GM20431 (cell line): ENCODE results near the gene CD40.

Experiments
- in situ Hi-C: fragments of 300-500 bp; cut with MseI, MboI; formaldehyde crosslinking; loops from one replicate; pipeline ENCODE4 v1.15.0; 2020; ENCODE audit warnings: low sequenced_read_pairs; ENCODE audit not compliant: unreplicated experiment

Gene CD40

DNA sequence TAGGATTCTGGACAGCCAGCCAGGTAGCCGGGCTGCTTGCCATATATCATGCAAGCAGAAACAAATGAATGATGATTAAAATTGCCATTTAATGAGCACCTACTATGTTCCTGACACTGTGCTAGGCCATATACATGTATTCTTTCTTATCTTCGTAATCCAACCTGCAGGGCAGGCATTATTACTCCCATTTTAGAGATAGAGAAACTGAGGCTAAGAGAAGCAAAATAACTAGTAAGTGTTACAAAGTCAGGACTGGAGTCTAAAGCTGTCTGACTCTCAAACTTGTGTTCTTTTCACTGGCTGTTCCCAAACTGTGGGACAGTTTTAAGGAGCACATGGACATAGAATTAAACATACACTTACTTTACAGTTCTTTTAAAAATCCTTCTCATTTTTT lies 2.0 kb downstream of the CD40 start:
- in situ Hi-C loops = no loop called here

DNA sequence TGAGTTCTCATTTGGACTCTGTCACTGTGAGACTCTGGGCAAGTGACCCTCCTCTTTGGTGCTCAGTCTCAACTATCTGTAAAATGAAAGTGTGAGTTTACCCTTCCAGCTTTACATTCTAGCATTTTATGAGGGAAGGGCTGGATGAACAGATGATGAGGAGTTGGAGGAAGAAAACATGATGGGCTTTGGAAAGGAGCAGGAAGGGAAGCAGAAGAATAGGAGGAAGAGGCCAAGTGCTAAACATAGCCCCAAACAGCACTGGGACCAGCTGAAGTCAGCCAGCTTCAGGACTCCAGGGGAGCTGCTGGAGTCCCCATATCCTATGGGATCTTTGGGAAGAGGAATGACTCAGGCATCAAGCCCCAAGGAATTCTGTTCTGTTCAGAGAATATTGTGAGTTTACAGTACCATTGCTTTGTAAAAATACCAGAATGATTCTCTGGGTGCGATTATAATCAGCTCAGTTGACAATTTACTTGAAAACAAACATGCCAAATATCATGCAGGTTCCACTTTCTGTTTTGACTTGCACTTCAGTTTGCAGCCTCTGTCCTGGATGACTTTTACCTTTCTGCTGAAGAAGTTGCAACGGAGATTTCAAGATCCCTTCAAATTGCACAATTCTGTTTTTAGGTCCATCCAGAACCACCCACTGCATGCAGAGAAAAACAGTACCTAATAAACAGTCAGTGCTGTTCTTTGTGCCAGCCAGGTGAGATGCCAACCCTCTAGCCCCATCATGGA lies 3.2 kb downstream of the CD40 start:
- in situ Hi-C loops = no loop called here

DNA sequence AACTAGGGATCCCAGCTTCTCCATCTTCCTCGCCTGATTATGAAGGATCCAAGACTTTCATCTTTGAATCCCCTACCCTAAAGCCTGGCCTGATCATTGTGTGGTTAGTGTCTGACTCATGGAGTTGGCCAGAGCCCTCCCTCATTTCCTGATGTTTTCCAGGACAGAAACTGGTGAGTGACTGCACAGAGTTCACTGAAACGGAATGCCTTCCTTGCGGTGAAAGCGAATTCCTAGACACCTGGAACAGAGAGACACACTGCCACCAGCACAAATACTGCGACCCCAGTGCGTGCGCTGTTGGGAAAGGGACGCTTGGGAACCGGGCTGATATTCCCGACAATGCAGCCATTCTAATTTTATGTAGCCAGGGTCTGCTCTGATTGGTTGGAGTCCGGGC lies 4.0 kb downstream of the CD40 start:
- in situ Hi-C loops = no loop called here

DNA sequence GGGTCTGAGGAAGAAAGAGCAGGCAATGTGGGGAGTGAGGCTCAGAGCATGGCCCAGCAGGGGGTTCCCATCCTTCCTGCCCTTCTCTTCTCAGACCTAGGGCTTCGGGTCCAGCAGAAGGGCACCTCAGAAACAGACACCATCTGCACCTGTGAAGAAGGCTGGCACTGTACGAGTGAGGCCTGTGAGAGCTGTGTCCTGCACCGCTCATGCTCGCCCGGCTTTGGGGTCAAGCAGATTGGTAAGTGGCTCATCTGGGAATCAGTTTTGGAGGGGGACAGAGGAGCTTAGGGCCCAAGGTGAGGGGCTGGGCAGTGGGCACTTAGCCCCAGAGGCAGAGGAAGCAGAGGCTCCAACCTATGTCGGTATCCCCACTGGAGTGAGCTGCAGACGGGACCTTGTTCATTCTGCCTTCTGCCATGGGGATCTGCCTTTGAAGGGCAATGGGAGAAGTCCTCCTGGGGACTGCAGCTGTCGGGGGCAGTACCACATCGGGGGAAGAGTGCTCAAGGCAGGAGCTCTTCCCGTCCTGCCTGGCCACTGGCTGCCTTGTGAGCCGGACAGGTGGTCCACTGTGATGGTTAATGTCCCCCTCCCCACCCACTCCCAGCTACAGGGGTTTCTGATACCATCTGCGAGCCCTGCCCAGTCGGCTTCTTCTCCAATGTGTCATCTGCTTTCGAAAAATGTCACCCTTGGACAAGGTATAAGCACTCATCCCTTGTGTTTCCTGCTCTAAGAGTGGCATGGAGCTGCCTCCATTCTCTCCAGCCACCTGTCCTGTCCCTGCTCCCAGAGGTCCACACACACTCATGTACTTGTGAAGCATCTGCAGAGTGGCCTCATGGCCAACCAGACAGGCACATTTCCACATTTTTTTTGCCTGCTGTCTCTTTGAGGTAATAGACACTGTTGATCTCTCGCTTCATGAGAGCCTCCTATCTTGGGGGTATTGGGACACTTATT lies 4.7 kb downstream of the CD40 start:
- in situ Hi-C loops = no loop called here

DNA sequence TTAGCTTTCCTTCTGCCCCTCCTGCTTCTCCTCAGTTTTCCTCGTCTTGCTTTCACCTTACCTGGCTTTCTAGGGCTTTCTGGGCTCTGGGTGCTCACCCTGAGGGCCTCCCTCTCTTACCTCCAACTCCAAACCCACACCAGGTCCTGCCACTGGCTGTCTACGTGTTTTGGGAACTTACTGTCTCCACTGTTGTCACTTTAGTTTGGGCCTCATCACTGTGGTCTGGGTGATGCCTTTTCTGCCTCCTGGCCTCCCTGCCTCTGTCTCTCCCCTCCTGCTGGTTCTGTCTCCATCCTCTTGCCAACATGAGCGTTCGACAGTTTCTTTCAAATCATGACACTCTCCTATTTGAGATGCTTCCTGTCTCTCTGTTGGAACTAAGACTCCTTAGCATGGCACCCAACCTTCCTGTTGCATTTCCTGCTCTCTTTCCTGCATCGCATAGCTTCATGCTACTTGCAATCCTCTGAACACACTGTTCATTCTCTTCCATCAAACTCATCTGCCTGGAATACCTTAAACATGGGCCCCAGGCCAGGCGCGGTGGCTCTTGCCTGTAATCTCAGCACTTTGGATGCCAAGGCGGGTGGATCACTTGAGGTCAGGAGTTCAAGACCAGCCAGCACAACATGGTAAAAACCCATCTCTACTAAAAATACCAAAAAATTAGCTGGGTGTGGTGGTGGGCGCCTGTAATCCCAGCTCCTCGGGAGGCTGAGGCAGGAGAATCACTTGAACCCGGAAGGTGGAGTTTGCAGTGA lies 5.5 kb downstream of the CD40 start:
- in situ Hi-C loops = no loop called here

DNA sequence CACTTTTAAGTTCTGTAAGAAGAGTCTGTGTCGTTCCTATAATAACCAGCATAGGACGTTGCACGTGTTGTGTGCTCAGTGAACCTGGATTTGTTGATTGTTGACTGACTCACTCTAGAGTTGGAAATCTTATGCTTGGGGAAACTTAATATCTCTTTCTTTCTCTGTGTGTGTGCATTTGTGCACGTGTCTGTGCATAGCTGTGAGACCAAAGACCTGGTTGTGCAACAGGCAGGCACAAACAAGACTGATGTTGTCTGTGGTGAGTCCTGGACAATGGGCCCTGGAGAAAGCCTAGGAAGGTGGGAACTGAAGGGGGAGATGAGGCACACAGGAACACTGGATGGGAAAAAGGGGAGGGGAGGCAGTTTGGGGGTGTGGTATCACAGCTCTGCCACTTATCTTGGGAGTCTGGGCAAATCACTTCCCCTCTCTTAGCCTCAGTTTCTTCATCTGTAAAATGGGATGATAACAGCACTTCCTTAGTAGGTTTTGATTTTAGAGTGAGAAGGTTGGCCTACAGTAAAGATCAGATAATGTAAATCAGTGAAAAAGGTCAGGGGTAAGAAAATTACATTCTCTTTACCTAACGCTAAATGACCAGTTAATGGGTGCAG lies 8.4 kb downstream of the CD40 start:
- in situ Hi-C loops = no loop called here

DNA sequence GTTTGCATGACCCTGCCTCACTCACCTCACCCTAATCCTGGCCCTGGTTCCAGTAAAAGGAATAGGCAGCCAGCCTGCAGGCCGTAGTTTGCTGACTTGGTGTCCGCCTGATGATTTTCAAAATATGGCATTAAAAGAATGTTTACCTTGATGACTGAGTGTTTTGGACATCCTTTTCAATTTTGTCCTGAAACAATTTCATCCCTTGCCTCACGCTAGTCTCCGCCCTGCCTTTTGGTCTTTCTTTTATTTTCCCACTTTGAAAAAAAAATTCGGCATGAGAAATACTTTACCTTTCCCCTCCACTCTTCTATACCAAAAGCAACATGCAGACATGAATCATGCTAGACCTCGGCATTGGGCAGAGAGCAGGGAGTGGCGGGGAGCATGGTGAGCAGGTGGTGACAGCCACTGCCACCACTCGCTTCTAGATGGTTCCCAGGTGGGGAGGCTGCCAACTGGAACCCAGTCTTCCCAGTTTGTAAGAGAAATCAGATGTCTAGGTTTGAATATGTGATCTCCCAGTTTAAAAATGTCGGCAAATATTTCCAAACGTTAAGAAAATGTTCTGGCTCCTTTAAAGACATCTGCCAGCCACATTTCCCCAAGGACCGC lies 9.4 kb downstream of the CD40 start:
- in situ Hi-C loops = no loop called here

DNA sequence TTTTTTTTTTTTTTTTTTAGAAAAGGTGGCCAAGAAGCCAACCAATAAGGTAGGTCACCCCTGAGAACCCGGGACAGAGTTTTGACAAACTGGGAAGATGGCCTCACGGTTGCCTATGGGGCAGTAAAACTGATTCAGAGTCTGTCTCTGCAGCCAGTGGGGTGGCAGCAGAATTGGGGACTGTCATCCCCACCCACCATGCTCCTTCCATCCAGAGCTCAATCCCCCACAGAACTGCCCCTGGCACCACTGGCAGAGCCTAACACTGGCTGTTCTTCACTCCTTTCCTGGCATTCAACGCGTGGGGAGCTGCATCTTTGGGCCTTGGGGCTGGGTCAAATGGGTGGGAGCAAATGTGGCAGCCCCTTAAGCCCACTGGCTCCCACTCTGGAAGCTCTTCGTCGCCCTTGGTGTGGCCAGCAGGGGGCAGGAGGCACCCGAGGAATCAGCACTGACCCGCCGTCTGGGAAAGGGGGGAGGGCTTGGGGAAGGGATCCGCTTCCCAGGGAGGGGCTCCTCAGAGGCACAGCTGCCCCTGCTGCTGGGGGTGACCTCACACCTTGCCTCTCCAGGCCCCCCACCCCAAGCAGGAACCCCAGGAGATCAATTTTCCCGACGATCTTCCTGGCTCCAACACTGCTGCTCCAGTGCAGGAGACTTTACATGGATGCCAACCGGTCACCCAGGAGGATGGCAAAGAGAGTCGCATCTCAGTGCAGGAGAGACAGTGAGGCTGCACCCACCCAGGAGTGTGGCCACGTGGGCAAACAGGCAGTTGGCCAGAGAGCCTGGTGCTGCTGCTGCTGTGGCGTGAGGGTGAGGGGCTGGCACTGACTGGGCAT lies 10.4 kb downstream of the CD40 start:
- in situ Hi-C loops = no loop called here

DNA sequence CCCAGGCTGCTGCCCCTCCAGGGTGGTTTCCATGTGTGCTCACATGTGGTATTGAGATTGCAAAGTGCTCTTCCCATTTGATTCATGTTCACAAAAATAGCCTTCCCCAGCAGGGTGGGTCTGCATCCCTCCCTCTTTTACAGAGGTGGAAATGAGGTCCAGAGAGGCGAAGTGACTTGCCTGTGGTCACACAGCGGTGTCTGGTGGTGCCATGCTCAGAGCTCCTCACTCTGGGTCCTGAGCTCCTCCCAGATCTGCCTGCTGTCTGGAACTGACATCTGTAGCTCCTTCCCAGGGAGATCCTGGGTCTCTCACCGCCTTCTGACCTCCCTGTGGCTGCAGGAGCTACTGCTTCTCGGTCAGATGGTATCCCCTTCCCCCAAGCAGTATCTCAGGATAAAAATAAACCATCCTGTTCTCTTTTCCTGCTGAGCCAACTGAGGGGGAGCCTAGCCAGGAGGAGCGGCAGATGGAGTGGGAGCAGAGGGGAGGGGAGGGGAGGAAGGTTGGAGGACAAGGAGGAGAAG lies 11.9 kb downstream of the CD40 start:
- in situ Hi-C loops = no loop called here

DNA sequence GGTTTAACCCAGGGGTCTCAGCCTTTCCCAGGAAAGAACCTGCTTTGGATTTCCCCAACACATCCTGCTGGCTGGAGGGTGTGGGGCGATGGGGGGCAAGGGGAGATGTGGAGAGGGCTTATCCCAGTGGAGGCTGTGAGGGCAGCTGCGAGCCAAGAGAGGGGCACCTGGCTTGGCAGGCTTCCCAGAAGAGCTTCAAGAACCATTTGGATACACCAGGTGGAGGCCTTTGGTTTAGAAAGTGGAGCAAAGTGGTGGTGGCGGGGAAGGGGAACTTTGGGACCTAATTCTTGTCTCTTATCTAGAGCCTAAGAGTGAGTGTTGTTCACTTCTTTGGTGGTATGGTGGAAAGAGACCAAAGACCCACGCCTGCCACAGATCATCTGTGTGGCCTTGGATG lies 12.4 kb downstream of the CD40 start:
- in situ Hi-C loops = no loop called here

DNA sequence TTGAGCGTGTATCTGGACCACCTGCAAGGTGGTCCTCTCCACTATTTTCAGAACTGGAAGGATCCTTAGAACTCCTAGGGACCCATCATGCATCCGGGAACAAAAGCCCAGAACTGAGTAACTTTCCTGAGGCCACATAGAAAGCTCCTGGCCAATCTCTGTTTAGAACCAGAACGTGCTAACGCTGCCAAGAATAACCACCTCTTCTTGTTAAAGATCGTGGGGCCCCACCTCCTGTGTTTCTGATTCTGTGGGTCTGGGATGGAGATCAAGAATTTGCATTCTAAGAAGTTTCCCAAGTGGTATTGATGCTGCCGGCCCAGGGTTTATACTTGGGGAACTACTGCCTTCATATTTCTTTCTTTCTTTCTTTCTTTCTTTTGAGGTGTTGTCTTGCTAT lies 13.3 kb downstream of the CD40 start:
- in situ Hi-C loops = no loop called here

DNA sequence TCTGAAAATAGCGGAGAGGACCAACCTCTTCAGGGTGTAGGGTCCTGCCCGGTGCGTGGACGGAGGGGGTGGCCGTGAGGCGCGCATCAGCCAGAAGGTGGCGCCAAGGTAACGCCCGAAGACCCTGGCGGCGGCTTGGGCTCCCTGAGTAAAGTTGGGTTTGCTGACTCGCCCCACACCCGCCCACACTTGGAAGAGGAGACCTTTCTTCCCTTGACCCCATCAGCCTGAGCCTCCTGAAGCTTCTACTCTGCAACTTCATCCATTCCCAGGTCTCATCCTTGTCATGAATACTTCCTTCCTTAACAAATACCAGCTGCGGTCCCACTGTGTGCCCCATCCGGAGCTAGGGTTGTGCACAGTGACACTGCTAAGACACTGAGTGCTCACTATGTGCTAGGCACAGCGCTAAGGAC lies 14.6 kb downstream of the CD40 start:
- in situ Hi-C loops = no loop called here

DNA sequence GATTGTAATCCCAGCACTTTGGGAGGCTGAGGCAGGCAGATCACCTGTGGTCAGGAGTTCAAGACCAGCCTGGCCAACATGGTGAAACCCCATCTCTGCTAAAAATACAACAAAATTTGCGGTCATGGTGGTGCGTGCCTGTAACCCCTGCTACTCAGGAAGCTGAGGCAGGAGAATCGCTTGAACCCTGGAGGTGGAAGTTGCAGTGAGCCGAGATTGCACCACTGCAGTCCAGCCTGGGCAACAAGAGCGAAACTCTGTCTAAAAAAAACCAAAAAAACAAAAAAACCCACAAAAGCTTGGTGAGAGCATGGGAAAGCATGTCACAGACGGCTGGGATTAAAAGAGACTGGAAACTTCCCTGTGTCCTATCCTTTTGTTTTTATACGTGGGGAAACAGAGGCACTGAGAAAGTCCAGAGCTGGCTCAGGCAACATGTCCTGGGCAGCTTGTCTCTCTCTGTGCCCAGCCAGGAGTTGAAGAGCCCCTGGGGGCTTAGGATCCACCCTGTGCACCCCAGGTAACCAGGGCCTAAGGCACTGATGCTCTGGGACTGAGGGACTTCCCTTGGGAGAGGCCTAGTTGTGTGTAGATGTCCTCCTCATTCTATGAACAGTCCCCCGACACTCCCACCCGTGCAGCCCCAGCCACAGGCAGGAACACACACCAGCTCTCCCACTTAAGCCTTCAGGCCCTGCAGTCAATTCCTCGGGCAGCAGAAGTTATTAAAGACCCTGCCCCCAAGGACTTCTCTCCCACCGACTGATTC lies 16.0 kb downstream of the CD40 start:
- in situ Hi-C loops = no loop called here

DNA sequence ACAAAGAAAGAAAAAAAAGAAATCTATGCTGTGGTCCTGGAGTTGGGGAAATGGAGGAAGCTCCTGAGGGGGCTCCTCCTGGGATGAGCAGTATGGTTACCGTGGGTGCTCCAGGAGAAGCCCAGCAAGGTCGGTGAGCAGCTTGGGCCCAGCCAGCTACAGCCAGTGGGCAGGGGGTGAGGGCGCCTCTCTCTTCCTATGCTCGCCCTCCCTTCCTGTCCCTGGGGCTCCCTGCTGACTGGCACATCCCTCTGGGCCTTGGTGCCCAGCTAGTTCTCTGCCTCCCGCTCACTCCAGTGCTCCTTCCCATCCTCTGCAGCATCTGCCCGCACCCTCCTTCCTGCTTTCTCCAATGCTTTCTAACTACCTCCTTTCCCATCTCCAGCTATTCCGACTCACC lies 16.6 kb downstream of the CD40 start:
- in situ Hi-C loops = no loop called here

DNA sequence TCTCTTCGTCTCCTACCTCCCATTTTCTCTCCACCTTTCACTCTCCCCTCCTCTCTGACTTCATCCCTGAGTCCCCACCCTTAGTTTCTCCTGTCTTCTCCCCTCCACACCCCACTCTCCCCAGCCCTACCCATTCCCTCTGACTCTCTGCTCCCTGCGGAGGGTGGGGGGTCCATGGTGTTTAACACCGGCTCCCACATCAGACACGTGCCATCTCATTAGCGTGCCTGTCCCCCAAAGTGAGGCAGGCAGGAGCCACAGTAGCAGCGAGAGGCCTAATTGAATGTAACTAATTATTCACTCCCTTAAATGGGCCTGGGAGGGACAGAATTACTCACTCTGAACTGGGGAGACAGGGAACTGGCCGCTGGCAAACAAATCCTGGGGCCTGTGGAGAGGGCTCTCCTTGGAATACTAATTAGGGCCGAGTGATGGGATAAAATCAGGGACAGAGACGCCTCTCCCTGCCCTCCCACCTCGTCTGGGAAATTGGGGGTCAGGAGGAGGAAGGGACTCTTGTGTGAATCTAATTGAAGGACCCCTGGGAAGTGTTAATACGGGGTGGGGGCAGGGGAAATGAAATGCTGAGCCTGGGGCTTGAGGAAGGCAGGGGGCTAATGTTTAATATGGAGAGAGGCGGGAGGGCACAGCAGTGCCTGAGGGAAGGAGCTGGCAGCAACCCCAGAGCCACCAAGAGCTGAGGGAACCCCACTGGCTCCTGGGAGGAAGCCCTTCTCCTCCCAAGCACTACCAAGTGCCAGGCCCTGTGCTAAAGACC lies 17.9 kb downstream of the CD40 start:
- in situ Hi-C loops = no loop called here

DNA sequence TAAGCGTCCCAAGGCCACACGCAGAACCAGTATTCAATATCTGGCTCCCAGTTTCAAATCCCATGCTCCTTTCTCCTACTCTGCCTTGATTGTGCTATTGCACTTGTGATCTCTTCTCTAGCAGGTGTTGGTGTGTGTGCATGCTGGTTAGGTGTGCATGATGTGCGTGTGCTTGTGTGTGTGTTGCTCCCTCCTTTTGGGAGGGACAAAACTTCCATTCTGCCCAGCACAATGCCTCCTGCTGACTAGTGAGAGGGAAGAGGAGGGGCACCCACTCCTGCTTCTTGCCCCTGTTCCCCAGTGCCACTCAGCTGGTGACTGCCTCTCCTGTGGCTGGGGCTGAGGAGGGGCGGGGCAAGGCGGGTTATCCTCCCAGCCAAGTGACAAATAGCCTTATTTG lies 19.7 kb downstream of the CD40 start:
- in situ Hi-C loops = no loop called here

DNA sequence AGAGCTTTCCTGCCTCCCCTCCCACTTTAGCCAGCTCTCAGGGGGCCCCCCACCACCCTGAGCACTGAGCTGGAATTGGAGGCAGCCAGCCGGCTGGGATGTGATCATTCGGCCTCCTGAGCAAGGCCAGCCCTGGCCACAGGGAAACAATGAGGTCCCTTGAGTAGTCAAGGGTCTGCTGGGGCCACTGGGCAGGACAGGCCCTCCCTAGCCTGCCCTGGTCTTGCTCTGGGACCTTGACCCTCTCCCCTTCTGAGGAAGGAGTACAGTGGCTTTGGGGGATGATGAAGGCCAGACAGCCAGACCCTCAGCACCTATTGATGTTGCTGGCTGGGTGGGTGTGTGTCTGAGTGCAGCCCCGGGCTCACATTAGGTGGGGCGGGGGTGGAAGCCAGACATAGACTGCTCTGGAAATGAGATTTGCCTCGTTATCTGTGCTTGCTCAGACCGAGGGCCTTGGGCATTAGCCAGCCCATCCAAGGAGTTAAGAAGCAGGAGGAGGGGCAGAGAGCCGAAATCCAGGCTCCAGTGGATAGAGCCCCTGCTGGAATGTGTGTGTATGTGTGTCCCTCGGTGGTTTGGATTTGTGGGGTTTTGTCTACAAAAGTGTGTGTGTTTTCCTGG lies 21.3 kb downstream of the CD40 start:
- in situ Hi-C loops = no loop called here
